Fibroblast of the aortic adventitia (primary cell): ENCODE results near the gene BLVRB. TPM values are rescaled to one million over a fixed set of nuclear protein-coding genes. Genes with fewer than 3 reads are reported as not detected.
"Not testable (repeated sequence)": the region's sequence is repeated elsewhere in the genome, so short reads cannot be mapped to it uniquely, and the experiment has no call there.

Experiments
- DNase-seq: peaks from one replicate; pipeline ENCODE4 v3.0.0-alpha.2; 2010; ENCODE audit warnings: low read depth
- H3K4me3 ChIP-seq: 2 replicates; pipeline ENCODE4 v1.5.1; 2011; ENCODE audit warnings: low read depth, mild to moderate bottlenecking, control low read depth, low read length, moderate library complexity
- CTCF ChIP-seq: IDR thresholded peaks from 2 replicates; pipeline ENCODE4 v1.5.1; 2011; ENCODE audit warnings: mild to moderate bottlenecking, low read length, control low read depth, inconsistent platforms; ENCODE audit not compliant: insufficient read depth
- total RNA-seq: library from RNA; depleted of rRNA; stranded (reverse); fragments of >200 nt; gene quantifications from 2 replicates; pipeline ENCODE4 v1.2.3, GENCODE V29; 2012; ENCODE audit warnings: low replicate concordance

Gene BLVRB
- total RNA-seq, 1 donor = 77.2 TPM

DNA sequence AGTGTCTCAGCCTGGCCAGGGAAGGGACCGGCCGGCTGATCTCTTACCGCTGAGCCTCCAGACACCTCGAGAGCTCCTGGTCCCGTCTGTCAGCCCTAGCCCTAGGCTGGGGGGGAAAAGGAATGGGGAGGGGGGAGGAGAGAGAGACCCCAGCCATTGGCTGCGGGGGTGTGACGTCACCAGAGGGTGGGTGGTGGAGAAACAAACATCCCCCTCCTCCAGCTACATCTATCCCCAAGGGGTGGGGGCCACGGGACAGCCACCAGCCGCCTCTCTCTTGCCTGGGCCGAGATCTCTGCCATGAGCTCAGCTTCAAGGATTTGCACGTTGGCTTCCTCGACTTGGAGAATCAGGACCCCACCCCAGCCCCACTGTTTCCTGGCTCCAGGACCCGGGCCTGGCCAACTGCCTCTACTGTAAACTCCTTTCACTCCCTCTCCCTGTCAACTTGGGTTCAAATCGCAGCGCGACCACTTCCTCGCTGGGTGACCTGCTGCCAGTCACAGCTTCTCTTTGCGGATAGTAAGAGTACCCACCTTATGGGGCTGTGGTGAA lies 52.2 kb downstream of the BLVRB start, which contains the start of gene PRX:
TSS of gene PRX (minus strand) at position 88 of the 555 bp plus-strand sequence. CDS start 5,446 bp downstream, outside the sequence.
- no peak for DNase-seq
- no peak within 1 kb of the TSS for H3K4me3 ChIP-seq
- no peak for TF ChIP-seq CTCF

DNA sequence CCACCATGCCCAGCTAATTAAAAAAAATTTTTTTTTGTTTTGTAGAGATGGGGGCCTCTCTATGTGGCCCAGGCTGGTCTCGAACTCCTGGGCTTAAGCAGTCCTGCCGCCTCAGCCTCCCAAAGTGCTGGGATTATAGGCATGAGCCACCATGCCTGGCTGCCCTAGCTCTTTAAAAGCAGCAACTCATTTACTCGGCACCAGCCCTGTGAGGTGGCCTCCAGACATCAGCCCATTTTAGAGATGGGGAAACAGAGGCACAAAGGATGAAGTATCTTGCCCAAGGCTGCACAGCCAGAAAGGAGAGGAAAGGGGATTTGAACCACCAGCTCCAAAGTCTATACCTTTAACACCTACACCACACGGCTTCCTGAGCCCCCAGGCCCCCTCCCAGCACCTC lies 52.7 kb downstream of the BLVRB start:
- no peak for TF ChIP-seq CTCF
- no peak for DNase-seq
- no peak overlapping the region for H3K4me3 ChIP-seq

GRCh38 chr19:40411958-40412499 lies 53.5 kb downstream of the BLVRB start:
- H3K4me3 ChIP-seq = no peak overlapping the region
- DNase-seq = no peak
- TF ChIP-seq CTCF = no peak

- TF ChIP-seq CTCF = no peak
- H3K4me3 ChIP-seq = no peak overlapping the region
- no peak for DNase-seq
Measured at GRCh38 chr19:40411125-40411842, 54.3 kb downstream of the BLVRB start.

DNA sequence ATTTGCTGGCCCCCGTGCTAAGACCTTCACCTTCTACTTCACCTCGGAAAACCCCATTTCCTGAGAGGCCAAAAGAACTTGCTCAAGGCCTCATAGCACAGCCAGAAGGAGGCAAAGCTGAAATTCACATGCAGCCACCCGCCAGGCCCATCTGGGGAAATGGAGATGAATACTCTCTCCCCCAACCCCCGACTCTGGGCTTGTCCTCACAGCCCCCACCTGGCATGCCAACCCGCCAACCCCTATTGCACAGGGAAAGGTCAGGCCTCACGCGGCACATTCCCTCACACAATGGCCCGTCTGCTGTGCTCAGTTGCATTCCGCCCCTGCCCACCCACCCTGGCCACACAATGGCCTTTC lies 55.5 kb downstream of the BLVRB start:
- no peak for TF ChIP-seq CTCF
- no peak for DNase-seq
- H3K4me3 ChIP-seq = no peak overlapping the region

GRCh38 chr19:40408598-40408925 lies 57.0 kb downstream of the BLVRB start:
- DNase-seq, H3K4me3 ChIP-seq: not testable (repeated sequence)

DNA sequence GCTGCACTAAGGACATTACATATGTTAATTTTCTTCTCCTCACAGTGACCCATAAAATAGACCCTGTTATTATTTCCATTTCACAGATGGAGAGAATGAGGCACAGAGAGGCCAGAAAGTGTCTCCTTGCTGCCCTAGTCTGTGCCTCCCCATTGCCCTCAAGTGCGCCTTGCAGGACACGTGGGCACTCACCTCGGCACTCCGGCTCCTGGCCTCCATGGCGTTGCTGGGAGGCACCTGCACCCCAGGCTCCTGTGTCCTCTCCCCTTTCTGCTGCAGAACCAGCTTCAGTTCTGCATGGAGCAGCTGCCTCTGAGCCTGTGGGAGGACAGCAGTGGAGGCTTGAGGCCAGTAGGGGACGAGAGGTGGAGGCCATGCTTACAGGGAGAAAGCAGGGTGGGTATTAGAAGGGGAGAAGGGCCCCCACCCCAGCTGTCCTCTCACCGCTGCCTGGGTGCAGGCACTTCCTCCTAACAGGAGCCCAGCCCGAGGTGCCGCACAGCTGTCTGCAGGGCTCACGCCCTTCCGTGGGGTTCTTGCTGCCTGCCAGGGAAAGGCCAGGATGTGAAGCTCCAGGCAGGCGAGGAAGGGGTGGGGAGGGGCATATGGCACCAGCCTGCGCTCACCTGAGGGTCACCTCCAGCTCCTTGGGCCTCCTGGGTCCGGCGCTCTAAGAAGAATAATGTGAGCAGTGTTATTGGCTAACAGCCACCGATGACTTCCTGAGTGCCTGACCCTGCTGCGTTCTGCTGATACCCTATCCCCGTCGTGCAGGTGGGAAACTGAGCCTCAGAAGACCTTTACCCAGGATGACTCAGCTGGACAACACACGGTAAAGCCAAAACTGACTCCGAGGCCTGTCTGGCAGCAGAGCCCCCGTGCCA lies 57.6 kb downstream of the BLVRB start:
- DNase-seq = no peak
- H3K4me3 ChIP-seq = no peak overlapping the region
- TF ChIP-seq CTCF = no peak
